Endothelial cell of umbilical vein (primary cell): ENCODE data around the gene COL7A1. TPM values are rescaled to one million over a fixed set of nuclear protein-coding genes. Genes with fewer than 3 reads are reported as not detected.

Experiments used
- Bru-seq: library from RNA; stranded (reverse); fragments of 400-500 nt; gene quantifications from one replicate; lab custom pipeline; 2021; lab: Mats Ljungman, UMichigan
- BruChase-seq, 2 experiments: library from RNA; stranded (reverse); fragments of 400-500 nt; gene quantifications; one replicate each; lab custom pipeline; 2021; lab: Mats Ljungman, UMichigan
- BruUV-seq: library from RNA; stranded (reverse); fragments of 400-500 nt; replicated peaks from 2 replicates; lab custom pipeline; 2021; lab: Mats Ljungman, UMichigan
- CTCF ChIA-PET: fragments of 300-600, 350-600 bp; sonication (Branson Sonifier 250); formaldehyde crosslinking; loops from one replicate; lab custom pipeline; 2021; ENCODE audit warnings: antibody characterized with exemption, inconsistent platforms; lab: Charles Lee
- POLR2A ChIA-PET: fragments of 300-600, 350-600 bp; sonication (Branson Sonifier 250); formaldehyde crosslinking; loops from one replicate; lab custom pipeline; 2021; ENCODE audit warnings: antibody characterized with exemption, inconsistent platforms; lab: Charles Lee
- DNase-seq: peaks from one replicate; pipeline ENCODE4 v3.0.0-alpha.2; 2011; ENCODE audit warnings: low read depth, low spot score
- FAIRE-seq: peaks from 2 replicates; lab custom pipeline; 2011; peaks lifted over from hg19 to GRCh38; lab: Jason Lieb, UNC
- H2AFZ ChIP-seq: 2 replicates; pipeline ENCODE4 v1.6.0; 2012; ENCODE audit warnings: low read depth, low read length, control low read depth, inconsistent platforms
- H3K27ac ChIP-seq: 2 replicates; pipeline ENCODE4 v1.5.1; 2011; ENCODE audit warnings: low read depth, mild to moderate bottlenecking, control low read depth, low read length, moderate library complexity; ENCODE audit not compliant: insufficient read depth
- H3K27me3 ChIP-seq, 2 experiments: 2 replicates each; pipeline versions ENCODE4 v1.6.0 to v1.6.1; 2011; ENCODE audit warnings: low read length in 2 of 2, mixed read lengths in 1 of 2; ENCODE audit not compliant: control insufficient read depth in 2 of 2, insufficient read depth in 2 of 2
- H3K36me3 ChIP-seq, 2 experiments: 2 replicates in 1 of 2; 3 replicates in 1 of 2; pipeline ENCODE4 v1.5.1; 2011; ENCODE audit warnings: low read length in 2 of 2, mild to moderate bottlenecking in 1 of 2, moderate library complexity in 1 of 2; ENCODE audit not compliant: control insufficient read depth in 2 of 2, insufficient read depth in 2 of 2; ENCODE audit errors: extremely low read depth in 1 of 2
- H3K4me1 ChIP-seq: 3 replicates; pipeline ENCODE4 v1.5.1; 2011; ENCODE audit warnings: mild to moderate bottlenecking, low read length; ENCODE audit not compliant: control insufficient read depth, insufficient read depth; ENCODE audit errors: extremely low read depth
- H3K4me2 ChIP-seq: 2 replicates; pipeline ENCODE4 v1.6.1; 2011; ENCODE audit warnings: low read length, control low read depth, mixed read lengths; ENCODE audit not compliant: insufficient read depth
- H3K4me3 ChIP-seq, 3 experiments: fragments of 200-600 bp in 1 of 3; sonication (generic), shearing (Covaris generic) in 1 of 3; replicated peaks in 1 of 3; 2 replicates each; pipeline ENCODE4 v1.5.1; 2011 to 2016; ENCODE audit warnings: control low read depth in 3 of 3, low read length in 3 of 3, mild to moderate bottlenecking in 2 of 3, inconsistent platforms in 1 of 3, low read depth in 1 of 3, moderate library complexity in 1 of 3; ENCODE audit not compliant: insufficient read depth in 1 of 3
- H3K79me2 ChIP-seq: 2 replicates; pipeline ENCODE4 v1.6.0; 2012; ENCODE audit warnings: low read length, inconsistent platforms; ENCODE audit not compliant: control insufficient read depth, insufficient read depth
- H3K9ac ChIP-seq: replicated peaks from 2 replicates; pipeline ENCODE3; 2011; ENCODE audit warnings: low read length, control low read depth; ENCODE audit not compliant: insufficient read depth; ENCODE audit errors: extremely low read depth
- H3K9me1 ChIP-seq: replicated peaks from 3 replicates; pipeline ENCODE4 v1.6.0; 2011; ENCODE audit warnings: mild to moderate bottlenecking, low read length; ENCODE audit not compliant: control insufficient read depth, insufficient read depth; ENCODE audit errors: extremely low read depth
- H3K9me3 ChIP-seq: replicated peaks from 2 replicates; pipeline ENCODE4 v1.5.1; 2012; ENCODE audit warnings: low read length, inconsistent platforms; ENCODE audit not compliant: control insufficient read depth, insufficient read depth
- H4K20me1 ChIP-seq: replicated peaks from 2 replicates; pipeline ENCODE3; 2011; ENCODE audit warnings: mild to moderate bottlenecking, low read length; ENCODE audit not compliant: control insufficient read depth, insufficient read depth; ENCODE audit errors: extremely low read depth
- FOS ChIP-seq: IDR thresholded peaks from 2 replicates; pipeline ENCODE4 v1.6.1; 2011; ENCODE audit warnings: mild to moderate bottlenecking, low read length, moderate library complexity, borderline replicate concordance; ENCODE audit not compliant: insufficient read depth
- GATA2 ChIP-seq: IDR thresholded peaks from 2 replicates; pipeline ENCODE4 v1.7.0; 2011; ENCODE audit warnings: low read depth, mild to moderate bottlenecking, moderate library complexity, mixed read lengths, low read length; ENCODE audit not compliant: insufficient read length, insufficient read depth
- JUN ChIP-seq: IDR thresholded peaks from 2 replicates; pipeline ENCODE4 v1.6.1; 2011; ENCODE audit warnings: borderline replicate concordance, low read depth; ENCODE audit not compliant: insufficient read length, insufficient read depth
- POLR2A ChIP-seq: IDR thresholded peaks from 2 replicates; pipeline ENCODE4 v1.6.1; 2012; ENCODE audit warnings: low read depth, mild to moderate bottlenecking, control low read depth, low read length
- POLR2AphosphoS5 ChIP-seq: IDR thresholded peaks from 2 replicates; pipeline ENCODE4 v1.6.1; 2012; ENCODE audit warnings: low read depth, mild to moderate bottlenecking, control low read depth, low read length, moderate library complexity; ENCODE audit not compliant: insufficient read depth
- dilution Hi-C: fragments of 300-500 bp; cut with MboI; formaldehyde crosslinking; loops from one replicate; pipeline ENCODE4 v1.15.0; 2019; ENCODE audit warnings: low sequenced_read_pairs; ENCODE audit not compliant: extremely low pct_ligation_motif_present
- intact Hi-C: fragments of 100-400 bp; cut with micrococcal nuclease; formaldehyde crosslinking; loops from one replicate; pipeline ENCODE4 v1.10.0; 2022
- long read RNA-seq: library from polyadenylated mRNA; stranded (forward); transcript quantifications from one replicate; pipeline ENCODE4 v2.0.0, GENCODE V29; 2021
- polyA minus RNA-seq, 3 experiments: library from RNA; depleted of rRNA, polyadenylated mRNA; stranded (reverse); fragments of >200 nt; gene quantifications; 1 replicate in 1 of 3; 2 replicates in 2 of 3; pipeline ENCODE4 v1.2.3, GENCODE V29; 2011
- polyA plus RNA-seq, 4 experiments: library from polyadenylated mRNA; depleted of rRNA in 3 of 4; stranded (reverse) in 3 of 4; unstranded in 1 of 4; fragments of >200 nt; gene quantifications; 2 replicates each; pipeline versions ENCODE4 v1.2.1 to v1.2.3, GENCODE V29; 2011 to 2012; ENCODE audit warnings: missing spikeins in 1 of 4
- total RNA-seq: library from RNA; stranded (reverse); gene quantifications from 2 replicates; pipeline ENCODE4 v1.2.3, GENCODE V29; 2021
- TF ChIP-seq, protein P1 (sequence below), 2 donors: IDR thresholded peaks; 1 replicate in 1 of 2; 2 replicates in 1 of 2; pipeline ENCODE4 v1.5.1; 2011; ENCODE audit warnings: low read length in 2 of 2, mild to moderate bottlenecking in 2 of 2, moderate library complexity in 2 of 2, control low read depth in 1 of 2, inconsistent platforms in 1 of 2, low read depth in 1 of 2; ENCODE audit not compliant: insufficient read depth in 1 of 2; ENCODE audit errors: extremely low read depth in 1 of 2
- TF ChIP-seq, protein P2 (sequence below): IDR thresholded peaks from 2 replicates; pipeline ENCODE4 v1.6.1; 2011; ENCODE audit not compliant: insufficient read depth, insufficient read length

The COL7A1 gene
- total RNA-seq = 1.5 and 1.9 TPM in 2 replicates
- polyA plus RNA-seq = 0.55 and 1.1 TPM in 2 replicates
- polyA plus RNA-seq (2011; cell fraction: cytosol; rRNA removed) = 0.12 and 0.13 TPM in 2 replicates
- polyA plus RNA-seq (2011; cell fraction: nucleus; rRNA removed) = 4.9 and 6.0 TPM in 2 replicates
- 0.44 and 0.78 TPM in 2 replicates for polyA plus RNA-seq (2012)
- polyA minus RNA-seq = 0.19 and 1.2 TPM in 2 replicates
- 14.2 TPM for polyA minus RNA-seq (2011; cell fraction: cytosol; rRNA and poly(A)+ RNA removed)
- 0.96 and 1.8 TPM in 2 replicates for polyA minus RNA-seq (2011; cell fraction: nucleus; rRNA and poly(A)+ RNA removed)
- Bru-seq, nascent RNA = percentile 10 among the genes with signal in this experiment
- percentile 58 among the genes with signal in this experiment for BruChase-seq, experiment 1, labeled RNA remaining after a 6-hour chase
- percentile 27 among the genes with signal in this experiment for BruChase-seq, experiment 2, labeled RNA remaining after a 2-hour chase
- long read RNA-seq = 0 reads

DNA sequence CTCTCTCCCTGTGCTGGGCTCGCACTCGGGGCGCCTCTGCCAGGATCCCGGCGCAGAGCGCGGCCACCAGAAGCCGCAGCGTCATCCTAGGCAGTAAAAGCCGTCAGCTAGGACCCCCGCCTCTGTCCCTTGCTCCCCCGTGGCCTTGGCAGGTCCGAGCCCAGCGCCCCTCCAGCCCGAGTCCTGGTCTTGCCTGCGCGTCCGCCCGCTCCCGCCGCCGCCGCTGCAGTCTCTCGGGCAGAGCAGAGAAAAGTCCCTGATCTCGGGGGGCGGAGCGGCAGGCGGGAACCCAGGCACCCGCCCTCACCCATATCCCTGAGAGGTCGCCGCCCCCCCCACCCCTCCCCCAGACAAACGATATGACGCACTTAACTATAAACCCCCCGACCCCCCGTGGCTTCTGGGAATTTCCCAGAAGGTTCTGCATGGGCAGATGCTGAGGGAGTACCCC, at the start of gene COL7A1:
Gene COL7A1, minus strand, starts transcription at position 255 of the 451 bp plus-strand sequence. Its CDS starts 170 bp downstream, at position 85.
- H3K9ac ChIP-seq = no peak within 1 kb of the TSS
- H3K27ac ChIP-seq = no peak within 1 kb of the TSS
- no peak within 1 kb of the TSS for H2AFZ ChIP-seq
- no peaks in the 10 kb centered on the region for H3K79me2 ChIP-seq
- peaks cover 0 to 14% of the 10 kb centered on the region in 2 experiments for H3K36me3 ChIP-seq
- BruUV-seq = no TSS peak
- FAIRE-seq (no peak), DNase-seq (no peak)
- no peak within 1 kb of the TSS for H3K4me2 ChIP-seq
- no peaks in the 10 kb centered on the region for H4K20me1 ChIP-seq
- H3K4me1 ChIP-seq = peaks cover 6% of the 10 kb centered on the region
- no peak for TF ChIP-seq POLR2AphosphoS5
- TF ChIP-seq, protein P1, sequence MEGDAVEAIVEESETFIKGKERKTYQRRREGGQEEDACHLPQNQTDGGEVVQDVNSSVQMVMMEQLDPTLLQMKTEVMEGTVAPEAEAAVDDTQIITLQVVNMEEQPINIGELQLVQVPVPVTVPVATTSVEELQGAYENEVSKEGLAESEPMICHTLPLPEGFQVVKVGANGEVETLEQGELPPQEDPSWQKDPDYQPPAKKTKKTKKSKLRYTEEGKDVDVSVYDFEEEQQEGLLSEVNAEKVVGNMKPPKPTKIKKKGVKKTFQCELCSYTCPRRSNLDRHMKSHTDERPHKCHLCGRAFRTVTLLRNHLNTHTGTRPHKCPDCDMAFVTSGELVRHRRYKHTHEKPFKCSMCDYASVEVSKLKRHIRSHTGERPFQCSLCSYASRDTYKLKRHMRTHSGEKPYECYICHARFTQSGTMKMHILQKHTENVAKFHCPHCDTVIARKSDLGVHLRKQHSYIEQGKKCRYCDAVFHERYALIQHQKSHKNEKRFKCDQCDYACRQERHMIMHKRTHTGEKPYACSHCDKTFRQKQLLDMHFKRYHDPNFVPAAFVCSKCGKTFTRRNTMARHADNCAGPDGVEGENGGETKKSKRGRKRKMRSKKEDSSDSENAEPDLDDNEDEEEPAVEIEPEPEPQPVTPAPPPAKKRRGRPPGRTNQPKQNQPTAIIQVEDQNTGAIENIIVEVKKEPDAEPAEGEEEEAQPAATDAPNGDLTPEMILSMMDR (IDR thresholded peaks at IDR 0.05; ENCODE audit: extremely low read depth in 1 of 2, insufficient read depth in 1 of 2, low read depth in 1 of 2, low read length in 2 of 2) = no peak
- TF ChIP-seq FOS = no peak
- no peak for TF ChIP-seq POLR2A
- TF ChIP-seq, protein P2, sequence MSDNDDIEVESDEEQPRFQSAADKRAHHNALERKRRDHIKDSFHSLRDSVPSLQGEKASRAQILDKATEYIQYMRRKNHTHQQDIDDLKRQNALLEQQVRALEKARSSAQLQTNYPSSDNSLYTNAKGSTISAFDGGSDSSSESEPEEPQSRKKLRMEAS = no peak
- no peak for TF ChIP-seq JUN
- TF ChIP-seq GATA2 = no peak
- no peak within 1 kb of the TSS for H3K4me3 ChIP-seq
- ChIA-PET POLR2A (no interaction called here), CTCF (no interaction called here)
- H3K9me3 ChIP-seq = no peaks in the 10 kb centered on the region
- dilution Hi-C loops (no loop called here), intact Hi-C loops (no loop called here)
- H3K27me3 ChIP-seq = peaks cover 7 to 9% of the 10 kb centered on the region in 2 experiments
- H3K9me1 ChIP-seq = no peaks in the 10 kb centered on the region
